ENCODE results near the gene REPS1. TPM values are rescaled to one million over a fixed set of nuclear protein-coding genes. Genes with fewer than 3 reads are reported as not detected.

REPS1 gene
- total RNA-seq, 1 donor from 2014 or later: 30.4 TPM

DNA sequence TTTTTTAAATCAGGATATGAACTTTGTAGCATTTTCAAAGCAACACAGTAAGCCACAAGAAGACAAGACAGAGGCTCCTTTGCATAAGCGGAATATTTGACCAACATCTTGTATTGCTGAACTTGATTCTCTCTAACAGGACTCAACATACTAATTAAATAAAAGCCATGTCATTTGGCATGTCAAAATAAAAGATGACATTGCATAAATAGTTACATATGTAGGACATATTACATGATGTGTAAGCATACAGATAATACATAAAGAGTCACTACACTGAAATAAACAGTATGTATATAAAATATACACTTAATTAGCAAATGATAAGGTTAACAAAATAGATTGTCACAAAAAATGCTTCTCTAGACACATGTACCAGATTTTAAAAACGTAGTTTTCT lies 62.2 kb downstream of the REPS1 start:
- H3K36me3 ChIP-seq: peaks cover 2 to 25% of the 10 kb centered on the region in 2 donors
- TF ChIP-seq, protein P1, sequence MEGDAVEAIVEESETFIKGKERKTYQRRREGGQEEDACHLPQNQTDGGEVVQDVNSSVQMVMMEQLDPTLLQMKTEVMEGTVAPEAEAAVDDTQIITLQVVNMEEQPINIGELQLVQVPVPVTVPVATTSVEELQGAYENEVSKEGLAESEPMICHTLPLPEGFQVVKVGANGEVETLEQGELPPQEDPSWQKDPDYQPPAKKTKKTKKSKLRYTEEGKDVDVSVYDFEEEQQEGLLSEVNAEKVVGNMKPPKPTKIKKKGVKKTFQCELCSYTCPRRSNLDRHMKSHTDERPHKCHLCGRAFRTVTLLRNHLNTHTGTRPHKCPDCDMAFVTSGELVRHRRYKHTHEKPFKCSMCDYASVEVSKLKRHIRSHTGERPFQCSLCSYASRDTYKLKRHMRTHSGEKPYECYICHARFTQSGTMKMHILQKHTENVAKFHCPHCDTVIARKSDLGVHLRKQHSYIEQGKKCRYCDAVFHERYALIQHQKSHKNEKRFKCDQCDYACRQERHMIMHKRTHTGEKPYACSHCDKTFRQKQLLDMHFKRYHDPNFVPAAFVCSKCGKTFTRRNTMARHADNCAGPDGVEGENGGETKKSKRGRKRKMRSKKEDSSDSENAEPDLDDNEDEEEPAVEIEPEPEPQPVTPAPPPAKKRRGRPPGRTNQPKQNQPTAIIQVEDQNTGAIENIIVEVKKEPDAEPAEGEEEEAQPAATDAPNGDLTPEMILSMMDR (IDR thresholded peaks at IDR 0.05): no peak
- H3K27me3 ChIP-seq: no peaks in the 10 kb centered on the region
- intact Hi-C loops (cut with DNase I): no loop called here
- H3K4me3 ChIP-seq: no peak overlapping the region
- H3K27ac ChIP-seq: no peak overlapping the region
- no peak for DNase-seq (ENCODE audit: low spot score in 2 of 2)
- no peaks in the 10 kb centered on the region for H3K9me3 ChIP-seq
- no peaks in the 10 kb centered on the region for H3K4me1 ChIP-seq

DNA sequence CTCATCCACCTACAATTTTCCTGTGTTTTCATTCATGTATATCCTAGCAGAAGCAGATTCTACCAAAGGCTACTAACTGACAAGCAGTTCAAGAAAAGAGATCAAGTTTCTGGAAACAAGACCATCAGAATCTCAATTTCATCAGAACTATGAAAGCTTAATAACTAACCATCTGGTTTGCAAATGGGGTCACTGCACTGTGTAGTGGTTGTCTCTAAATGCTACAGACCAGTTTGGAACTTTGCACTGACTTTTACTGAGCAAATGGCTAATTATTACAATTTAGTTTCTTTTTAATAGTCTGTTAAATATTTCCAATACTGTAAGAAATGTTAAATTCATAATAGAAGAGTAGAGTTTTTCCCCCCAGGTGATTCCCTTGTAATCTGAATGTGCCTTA lies 64.5 kb downstream of the REPS1 start:
- TF ChIP-seq, protein P1 (IDR thresholded peaks at IDR 0.05): no peak
- H3K27ac ChIP-seq: no peak overlapping the region
- no peaks in the 10 kb centered on the region for H3K9me3 ChIP-seq
- H3K36me3 ChIP-seq: peaks cover 10 to 24% of the 10 kb centered on the region in 2 donors
- H3K4me1 ChIP-seq: no peaks in the 10 kb centered on the region
- no peaks in the 10 kb centered on the region for H3K27me3 ChIP-seq
- DNase-seq (ENCODE audit: low spot score in 2 of 2): no peak
- H3K4me3 ChIP-seq: no peak overlapping the region
- intact Hi-C loops (cut with DNase I): no loop called here

DNA sequence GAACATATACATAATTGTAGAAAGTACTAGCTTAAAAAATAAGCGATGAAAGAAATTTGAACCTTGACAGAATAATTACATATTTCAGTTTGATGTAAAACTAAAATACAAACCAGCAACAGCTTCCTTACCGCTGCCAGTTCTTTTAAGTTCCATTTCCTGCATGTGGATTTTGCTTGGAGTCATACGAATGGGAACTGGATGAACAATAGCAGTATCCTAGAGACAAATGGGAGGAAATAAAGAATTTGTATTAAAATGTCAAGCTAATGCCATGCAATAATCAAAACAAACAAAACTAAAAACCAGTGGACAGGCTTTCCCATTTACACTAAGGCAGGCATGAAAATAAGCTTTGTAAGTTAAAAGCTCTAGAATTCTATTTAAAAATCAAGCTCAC lies 67.1 kb downstream of the REPS1 start:
- peaks cover 17 to 30% of the 10 kb centered on the region in 2 donors for H3K36me3 ChIP-seq
- H3K4me1 ChIP-seq: no peaks in the 10 kb centered on the region
- no peaks in the 10 kb centered on the region for H3K27me3 ChIP-seq
- no peaks in the 10 kb centered on the region for H3K9me3 ChIP-seq
- TF ChIP-seq, protein P1 (IDR thresholded peaks at IDR 0.05): no peak
- no peak for DNase-seq (ENCODE audit: low spot score in 2 of 2)
- no peak overlapping the region for H3K4me3 ChIP-seq
- H3K27ac ChIP-seq: no peak overlapping the region
- intact Hi-C loops (cut with DNase I): no loop called here

DNA sequence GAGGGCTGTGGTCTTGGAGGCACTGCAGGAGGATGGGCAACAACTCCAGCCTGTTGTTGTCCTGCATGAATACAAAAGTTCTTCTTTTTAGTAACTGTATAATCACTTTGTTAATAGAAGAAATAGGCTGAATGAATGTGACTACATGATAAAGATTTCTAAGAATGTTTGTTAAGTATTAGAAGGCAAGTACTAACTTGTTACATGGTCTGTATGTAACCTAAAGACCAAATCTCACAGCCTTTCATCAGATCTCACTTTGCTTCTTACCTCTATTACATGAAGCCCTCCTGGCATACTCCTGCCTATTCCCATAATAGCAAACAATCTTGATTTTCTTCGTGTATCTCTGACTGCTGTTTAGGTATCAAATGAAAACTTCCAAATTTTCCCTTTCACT lies 73.4 kb downstream of the REPS1 start:
- peaks cover 51 to 67% of the 10 kb centered on the region in 2 donors for H3K36me3 ChIP-seq
- intact Hi-C loops (cut with DNase I): no loop called here
- TF ChIP-seq, protein P1 (IDR thresholded peaks at IDR 0.05): no peak

DNA sequence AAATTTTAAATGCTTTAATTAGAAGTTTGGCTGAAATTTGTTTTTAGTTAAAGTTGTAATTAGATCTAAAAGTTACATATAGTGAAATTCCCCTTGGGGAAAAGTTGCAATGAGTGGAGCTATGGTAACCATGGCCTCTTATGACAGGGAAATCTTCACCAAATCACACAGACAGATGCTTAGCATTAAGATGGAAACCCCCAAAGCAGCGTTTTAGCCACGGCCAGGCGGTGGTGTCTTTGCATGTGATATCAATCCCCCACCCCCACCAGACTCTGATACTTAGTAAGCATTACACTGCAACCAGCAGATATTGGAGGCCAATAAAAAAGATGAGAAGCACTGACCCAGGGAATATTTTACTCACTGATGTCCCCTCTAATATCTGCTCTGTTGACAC lies 75.7 kb downstream of the REPS1 start:
- no peaks in the 10 kb centered on the region for H3K9me3 ChIP-seq
- H3K4me3 ChIP-seq: no peak overlapping the region
- intact Hi-C loops (cut with DNase I): no loop called here
- H3K27ac ChIP-seq: no peak overlapping the region
- TF ChIP-seq, protein P1 (IDR thresholded peaks at IDR 0.05): no peak
- H3K4me1 ChIP-seq: no peaks in the 10 kb centered on the region
- no peak for DNase-seq (ENCODE audit: low spot score in 2 of 2)
- H3K27me3 ChIP-seq: no peaks in the 10 kb centered on the region
- peaks cover 63 to 85% of the 10 kb centered on the region in 2 donors for H3K36me3 ChIP-seq

More for the DNA sequence above, 73.4 kb downstream of the REPS1 start:
- Histone ChIP-seq H3K4me3 (no peak overlapping the region), H3K27ac (no peak overlapping the region), H3K27me3 (no peaks in the 10 kb centered on the region), H3K4me1 (no peaks in the 10 kb centered on the region), H3K9me3 (no peaks in the 10 kb centered on the region)
- no peak for DNase-seq (ENCODE audit: low spot score in 2 of 2)

DNA sequence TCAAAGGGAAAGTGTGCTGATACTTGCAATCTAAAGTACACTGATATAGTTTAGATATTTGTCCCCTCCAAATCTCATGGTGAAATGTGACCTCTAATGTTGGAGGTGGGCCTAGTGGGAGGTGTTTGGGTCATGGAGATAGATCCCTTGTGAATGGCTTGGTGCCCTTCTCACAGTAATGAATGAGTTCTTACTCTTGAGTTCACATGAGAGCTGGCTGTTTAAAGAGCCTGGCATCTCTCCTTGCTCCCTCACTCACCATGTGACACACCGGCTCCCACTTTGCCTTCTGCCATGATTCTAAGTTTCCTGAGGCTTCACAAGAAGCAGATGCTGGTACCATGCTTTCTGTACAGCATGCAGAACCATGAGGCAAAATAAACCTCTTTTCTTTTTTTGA lies 78.1 kb downstream of the REPS1 start:
- Histone ChIP-seq H3K27ac (no peak overlapping the region), H3K9me3 (no peaks in the 10 kb centered on the region), H3K36me3 (peaks cover 65 to 84% of the 10 kb centered on the region in 2 donors), H3K27me3 (no peaks in the 10 kb centered on the region), H3K4me1 (no peaks in the 10 kb centered on the region), H3K4me3 (no peak overlapping the region)
- TF ChIP-seq, protein P1 (IDR thresholded peaks at IDR 0.05): no peak
- DNase-seq (ENCODE audit: low spot score in 2 of 2): no peak
- intact Hi-C loops (cut with DNase I): no loop called here
